ENCODE results near the gene SCML2. TPM values are rescaled to one million over a fixed set of nuclear protein-coding genes. Genes with fewer than 3 reads are reported as not detected.

SCML2 gene
- total and polyA plus RNA-seq, 4 donors = 0.64 to 6.0 (median 0.84) TPM

- Histone ChIP-seq H3K4me1 (ENCODE audit: control insufficient read depth in 5 of 5, insufficient read depth in 5 of 5, low read length in 5 of 5) (no peaks in the 10 kb centered on the region), H3K36me3 (ENCODE audit: control insufficient read depth in 4 of 4, insufficient read depth in 4 of 4, low read length in 4 of 4) (no peaks in the 10 kb centered on the region), H3K9me3 (ENCODE audit: control insufficient read depth in 4 of 4, insufficient read depth in 3 of 4, low read length in 3 of 4) (no peaks in the 10 kb centered on the region), H3K27ac (ENCODE audit: low read depth in 1 of 2, low read length in 1 of 2) (no peak overlapping the region), H3K27me3 (ENCODE audit: control insufficient read depth in 3 of 3, insufficient read depth in 3 of 3, low read length in 2 of 3) (peaks cover 0 to 9% (median 3%) of the 10 kb centered on the region in 3 donors), H3K9ac (ENCODE audit: insufficient read depth in 1 of 2, low read length in 2 of 2) (no peak overlapping the region), H3K4me3 (no peak overlapping the region)
- no peak for TF ChIP-seq CTCF (IDR thresholded peaks at IDR 0.05; ENCODE audit: control extremely low read depth, extremely low read depth)
- ATAC-seq (ENCODE audit: insufficient read depth, low FRiP score) (no peak), DNase-seq (no peak)
- 71 to 73% methylated on average over 3 of the region's 3 CpGs for whole genome bisulfite sequencing, 2 donors
Measured at GRCh38 chrX:18286322-18286831, 68.1 kb downstream of the SCML2 start.

GRCh38 chrX:18278449-18278848, 76.0 kb downstream of the SCML2 start:
- peaks cover 0 to 3% (median 0%) of the 10 kb centered on the region in 4 donors for H3K36me3 ChIP-seq (ENCODE audit: control insufficient read depth in 4 of 4, insufficient read depth in 4 of 4, low read length in 4 of 4)
- no peak overlapping the region for H3K4me3 ChIP-seq
- no peak overlapping the region for H3K27ac ChIP-seq (ENCODE audit: low read depth in 1 of 2, low read length in 1 of 2)
- DNase-seq = no peak
- WGBS, 2 donors = 91% methylated on average over 4 of the region's 4 CpGs
- no peak overlapping the region for H3K9ac ChIP-seq (ENCODE audit: insufficient read depth in 1 of 2, low read length in 2 of 2)
- TF ChIP-seq CTCF (IDR thresholded peaks at IDR 0.05; ENCODE audit: control extremely low read depth, extremely low read depth) = no peak
- no peak for ATAC-seq (ENCODE audit: insufficient read depth, low FRiP score)
- H3K27me3 ChIP-seq (ENCODE audit: control insufficient read depth in 3 of 3, insufficient read depth in 3 of 3, low read length in 2 of 3) = no peaks in the 10 kb centered on the region
- no peaks in the 10 kb centered on the region for H3K4me1 ChIP-seq (ENCODE audit: control insufficient read depth in 5 of 5, insufficient read depth in 5 of 5, low read length in 5 of 5)
- H3K9me3 ChIP-seq (ENCODE audit: control insufficient read depth in 4 of 4, insufficient read depth in 3 of 4, low read length in 3 of 4) = peaks cover 0 to 18% (median 7%) of the 10 kb centered on the region in 4 donors

DNA sequence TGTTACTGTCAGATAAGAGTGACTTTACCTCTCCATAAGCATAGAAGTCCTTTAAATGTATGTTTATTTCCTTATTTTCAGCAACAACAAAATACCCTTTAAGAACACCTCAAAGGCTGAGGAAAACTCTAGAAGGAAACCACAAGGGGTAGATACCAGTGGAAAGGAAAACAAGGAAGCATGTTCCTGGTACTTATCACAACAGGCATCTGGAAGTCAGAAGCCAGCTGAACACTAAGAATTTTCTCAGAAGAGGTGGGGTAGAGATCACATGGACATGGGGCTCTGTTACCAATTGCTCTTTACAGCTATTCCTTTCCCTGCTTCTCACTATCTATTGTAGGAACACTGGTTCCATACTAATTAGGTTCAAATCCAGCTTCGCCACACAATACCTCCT, 82.3 kb downstream of the SCML2 start:
- Histone ChIP-seq H3K27me3 (ENCODE audit: control insufficient read depth in 3 of 3, insufficient read depth in 3 of 3, low read length in 2 of 3) (peaks cover 0 to under 1% (median 0%) of the 10 kb centered on the region in 3 donors), H3K4me3 (no peak overlapping the region), H3K4me1 (ENCODE audit: control insufficient read depth in 5 of 5, insufficient read depth in 5 of 5, low read length in 5 of 5) (no peaks in the 10 kb centered on the region), H3K9ac (ENCODE audit: insufficient read depth in 1 of 2, low read length in 2 of 2) (no peak overlapping the region), H3K27ac (ENCODE audit: low read depth in 1 of 2, low read length in 1 of 2) (no peak overlapping the region), H3K9me3 (ENCODE audit: control insufficient read depth in 4 of 4, insufficient read depth in 3 of 4, low read length in 3 of 4) (peaks cover 0 to 7% (median 4%) of the 10 kb centered on the region in 4 donors), H3K36me3 (ENCODE audit: control insufficient read depth in 4 of 4, insufficient read depth in 4 of 4, low read length in 4 of 4) (peaks cover 0 to 3% (median 0%) of the 10 kb centered on the region in 4 donors)
- DNase-seq = no peak
- WGBS, 2 donors = 94 to 100% methylated on average over 1 of the region's 1 CpG
- no peak for ATAC-seq (ENCODE audit: insufficient read depth, low FRiP score)
- TF ChIP-seq CTCF (IDR thresholded peaks at IDR 0.05; ENCODE audit: control extremely low read depth, extremely low read depth) = no peak

DNA sequence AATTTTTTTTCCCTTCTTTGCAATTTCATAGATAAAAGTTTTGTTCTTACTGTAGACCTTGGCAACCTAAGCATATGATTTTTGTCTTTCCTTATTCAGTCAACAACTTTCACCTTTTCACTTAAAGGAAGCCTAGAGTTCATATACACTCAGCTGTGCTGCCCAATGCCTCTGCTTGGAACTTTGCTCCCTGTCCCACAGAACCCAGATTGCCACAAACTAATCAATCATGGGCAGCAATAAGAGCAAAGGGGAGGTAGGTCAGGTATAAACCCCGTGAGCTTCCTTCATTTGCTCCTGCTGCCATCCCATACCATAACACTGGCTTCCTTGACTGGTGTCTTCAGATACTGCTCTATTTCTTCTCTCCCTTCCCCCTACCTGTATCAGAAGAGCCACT, 82.8 kb downstream of the SCML2 start:
- no peak overlapping the region for H3K9ac ChIP-seq (ENCODE audit: insufficient read depth in 1 of 2, low read length in 2 of 2)
- DNase-seq (no peak), ATAC-seq (ENCODE audit: insufficient read depth, low FRiP score) (no peak)
- no peaks in the 10 kb centered on the region for H3K4me1 ChIP-seq (ENCODE audit: control insufficient read depth in 5 of 5, insufficient read depth in 5 of 5, low read length in 5 of 5)
- H3K9me3 ChIP-seq (ENCODE audit: control insufficient read depth in 4 of 4, insufficient read depth in 3 of 4, low read length in 3 of 4) = peaks cover 0 to 7% (median 4%) of the 10 kb centered on the region in 4 donors
- H3K27me3 ChIP-seq (ENCODE audit: control insufficient read depth in 3 of 3, insufficient read depth in 3 of 3, low read length in 2 of 3) = peaks cover 0 to 5% (median 0%) of the 10 kb centered on the region in 3 donors
- peaks cover 0 to 3% (median 0%) of the 10 kb centered on the region in 4 donors for H3K36me3 ChIP-seq (ENCODE audit: control insufficient read depth in 4 of 4, insufficient read depth in 4 of 4, low read length in 4 of 4)
- no peak overlapping the region for H3K4me3 ChIP-seq
- no peak overlapping the region for H3K27ac ChIP-seq (ENCODE audit: low read depth in 1 of 2, low read length in 1 of 2)
- no peak for TF ChIP-seq CTCF (IDR thresholded peaks at IDR 0.05; ENCODE audit: control extremely low read depth, extremely low read depth)
- WGBS, 2 donors = 67 to 88% methylated on average over 1 of the region's 1 CpG

Measured in lung (tissue), 12 donors.